ENCODE measurements around the gene PSMD1.

PSMD1 gene

DNA sequence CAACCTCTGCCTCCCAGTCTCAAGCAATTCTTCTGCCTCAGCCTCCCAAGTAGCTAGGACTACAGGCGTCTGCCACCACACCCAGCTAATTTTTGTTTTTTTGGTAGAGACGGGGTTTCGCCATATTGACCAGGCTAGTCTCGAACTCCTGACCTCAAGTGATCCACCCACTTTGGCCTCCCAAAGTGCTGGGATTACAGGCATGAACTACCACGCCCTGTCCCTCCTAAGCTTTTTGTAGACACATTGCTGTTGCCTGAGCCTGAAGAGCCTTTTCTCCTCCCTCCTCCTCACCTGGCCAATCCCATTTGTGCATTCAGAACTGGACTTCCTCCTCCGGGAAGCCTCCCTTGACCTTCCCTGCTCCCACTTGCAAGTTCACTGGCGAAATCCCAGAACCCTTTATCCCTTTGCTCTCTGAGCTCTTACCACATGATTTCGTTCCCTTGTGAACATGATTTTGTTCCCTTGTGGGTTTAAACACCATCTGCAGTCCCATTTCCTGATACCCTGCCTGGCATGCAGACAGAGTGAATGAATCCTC, 16.8 kb upstream of the PSMD1 start:
- TF ChIP-seq, protein P1, sequence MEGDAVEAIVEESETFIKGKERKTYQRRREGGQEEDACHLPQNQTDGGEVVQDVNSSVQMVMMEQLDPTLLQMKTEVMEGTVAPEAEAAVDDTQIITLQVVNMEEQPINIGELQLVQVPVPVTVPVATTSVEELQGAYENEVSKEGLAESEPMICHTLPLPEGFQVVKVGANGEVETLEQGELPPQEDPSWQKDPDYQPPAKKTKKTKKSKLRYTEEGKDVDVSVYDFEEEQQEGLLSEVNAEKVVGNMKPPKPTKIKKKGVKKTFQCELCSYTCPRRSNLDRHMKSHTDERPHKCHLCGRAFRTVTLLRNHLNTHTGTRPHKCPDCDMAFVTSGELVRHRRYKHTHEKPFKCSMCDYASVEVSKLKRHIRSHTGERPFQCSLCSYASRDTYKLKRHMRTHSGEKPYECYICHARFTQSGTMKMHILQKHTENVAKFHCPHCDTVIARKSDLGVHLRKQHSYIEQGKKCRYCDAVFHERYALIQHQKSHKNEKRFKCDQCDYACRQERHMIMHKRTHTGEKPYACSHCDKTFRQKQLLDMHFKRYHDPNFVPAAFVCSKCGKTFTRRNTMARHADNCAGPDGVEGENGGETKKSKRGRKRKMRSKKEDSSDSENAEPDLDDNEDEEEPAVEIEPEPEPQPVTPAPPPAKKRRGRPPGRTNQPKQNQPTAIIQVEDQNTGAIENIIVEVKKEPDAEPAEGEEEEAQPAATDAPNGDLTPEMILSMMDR (IDR thresholded peaks at IDR 0.05), result no peak
- H3K27ac ChIP-seq, result no peak overlapping the region
- no peak overlapping the region for H3K4me3 ChIP-seq
- DNase-seq (ENCODE audit: low spot score), result no peak

DNA sequence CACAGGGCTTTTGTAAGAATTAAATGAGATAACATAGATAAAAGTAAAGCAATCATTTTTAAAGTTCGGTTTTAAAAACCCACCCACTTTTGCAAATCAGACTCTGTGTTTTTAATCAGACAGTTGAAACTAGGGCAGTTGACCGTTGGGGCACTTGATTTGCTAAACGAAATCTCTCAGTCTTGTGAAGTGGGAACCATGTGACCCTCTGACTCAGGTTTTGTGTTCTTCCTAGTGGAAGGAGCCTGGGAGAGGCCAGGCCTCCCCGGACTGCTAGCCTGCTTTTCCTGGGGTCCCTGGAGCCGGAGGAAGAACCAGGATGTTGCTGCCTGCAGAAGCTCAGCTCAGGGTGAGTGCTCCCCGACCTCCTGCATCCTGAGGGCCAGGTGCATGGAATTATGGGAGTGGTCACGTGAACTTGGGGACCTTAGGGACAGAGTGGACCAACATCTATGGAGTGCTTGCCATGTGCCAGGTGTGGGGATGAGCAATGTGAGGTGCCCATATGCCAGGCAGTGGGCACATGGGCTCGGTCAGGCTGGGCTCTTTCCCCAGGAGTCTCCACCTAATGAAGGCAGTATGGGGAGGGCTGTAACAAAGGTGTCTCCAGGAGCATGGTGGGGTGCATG, 15.5 kb upstream of the PSMD1 start:
- TF ChIP-seq, protein P1 (IDR thresholded peaks at IDR 0.05), result no peak

DNA sequence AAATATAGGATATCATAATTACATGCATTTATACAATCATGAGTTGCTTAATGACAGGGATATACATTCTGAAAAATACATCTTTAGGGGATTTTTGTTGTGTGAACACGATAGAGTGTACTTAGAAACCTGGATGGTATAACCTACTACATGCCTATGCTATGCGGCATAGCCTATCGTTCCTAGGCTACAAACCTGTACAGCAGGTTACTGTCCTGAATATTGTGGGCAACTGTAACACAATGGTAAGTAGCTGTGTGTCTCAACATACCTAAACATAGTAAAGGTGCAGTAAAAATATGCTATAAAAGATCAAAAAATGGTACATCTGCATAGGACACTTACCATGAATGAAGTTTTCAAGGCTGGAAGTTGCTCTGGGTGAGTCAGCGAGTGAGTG, 12.9 kb upstream of the PSMD1 start:
- DNase-seq (ENCODE audit: low spot score), result no peak
- Histone ChIP-seq H3K27ac (no peak overlapping the region), H3K4me3 (no peak overlapping the region)
- TF ChIP-seq, protein P1 (IDR thresholded peaks at IDR 0.05), result no peak

More for the DNA sequence above, 15.5 kb upstream of the PSMD1 start:
- DNase-seq (ENCODE audit: low spot score), result no peak
- Histone ChIP-seq H3K4me3 (no peak overlapping the region), H3K27ac (no peak overlapping the region)

DNA sequence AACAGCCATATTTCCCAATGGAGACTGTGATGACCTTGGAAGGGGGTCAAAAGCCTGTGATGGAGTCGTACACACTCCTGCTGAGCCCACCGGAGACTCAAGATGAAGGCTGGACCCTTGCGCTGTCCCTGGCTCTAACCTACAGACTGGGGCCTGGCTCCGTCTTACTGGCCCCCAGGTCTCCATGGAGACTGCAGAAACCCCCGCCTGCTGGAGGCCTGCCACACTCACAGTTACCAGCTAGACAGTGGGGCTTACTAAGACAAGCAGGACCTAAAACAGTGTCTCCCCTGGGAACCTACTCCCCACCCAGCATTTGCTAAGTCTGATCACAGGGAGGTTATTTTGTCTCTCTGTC, 9.8 kb upstream of the PSMD1 start:
- no peak overlapping the region for H3K4me3 ChIP-seq
- TF ChIP-seq, protein P1 (IDR thresholded peaks at IDR 0.05), result no peak
- DNase-seq (ENCODE audit: low spot score), result no peak
- H3K27ac ChIP-seq, result no peak overlapping the region

DNA sequence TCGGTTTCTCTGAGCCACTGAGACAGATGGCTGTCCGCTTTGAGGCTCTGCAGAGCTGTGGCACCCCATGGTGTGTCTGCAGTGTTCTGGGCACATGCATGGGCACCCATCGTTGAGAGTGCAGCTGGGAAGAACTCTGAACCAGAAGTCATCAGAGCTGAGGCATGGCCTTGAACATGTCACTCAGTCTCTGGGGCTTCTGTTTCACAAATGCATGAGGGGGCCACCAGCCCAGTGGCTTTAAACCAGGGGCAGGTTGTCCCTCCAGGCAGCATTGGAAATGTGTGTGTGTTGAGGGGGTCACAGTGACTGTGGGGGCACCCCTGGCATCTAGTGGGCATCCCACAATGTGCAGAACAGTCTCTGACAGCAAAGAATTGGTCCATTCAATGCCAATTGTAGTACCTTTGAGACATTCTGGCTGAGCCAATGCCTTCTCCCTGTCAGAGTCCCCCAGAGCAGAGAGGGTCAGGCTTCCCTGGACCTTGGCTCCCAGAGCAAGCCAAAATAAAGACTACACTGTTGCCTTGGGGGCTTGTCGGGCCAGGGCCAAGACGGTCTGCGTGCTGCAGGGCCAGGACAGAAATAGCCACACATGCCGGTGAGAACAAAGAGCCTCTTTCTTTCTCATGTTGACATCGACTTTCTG, 9.3 kb upstream of the PSMD1 start:
- H3K27ac ChIP-seq, result no peak overlapping the region
- TF ChIP-seq, protein P1 (IDR thresholded peaks at IDR 0.05), result no peak
- no peak for DNase-seq (ENCODE audit: low spot score)
- H3K4me3 ChIP-seq, result no peak overlapping the region

DNA sequence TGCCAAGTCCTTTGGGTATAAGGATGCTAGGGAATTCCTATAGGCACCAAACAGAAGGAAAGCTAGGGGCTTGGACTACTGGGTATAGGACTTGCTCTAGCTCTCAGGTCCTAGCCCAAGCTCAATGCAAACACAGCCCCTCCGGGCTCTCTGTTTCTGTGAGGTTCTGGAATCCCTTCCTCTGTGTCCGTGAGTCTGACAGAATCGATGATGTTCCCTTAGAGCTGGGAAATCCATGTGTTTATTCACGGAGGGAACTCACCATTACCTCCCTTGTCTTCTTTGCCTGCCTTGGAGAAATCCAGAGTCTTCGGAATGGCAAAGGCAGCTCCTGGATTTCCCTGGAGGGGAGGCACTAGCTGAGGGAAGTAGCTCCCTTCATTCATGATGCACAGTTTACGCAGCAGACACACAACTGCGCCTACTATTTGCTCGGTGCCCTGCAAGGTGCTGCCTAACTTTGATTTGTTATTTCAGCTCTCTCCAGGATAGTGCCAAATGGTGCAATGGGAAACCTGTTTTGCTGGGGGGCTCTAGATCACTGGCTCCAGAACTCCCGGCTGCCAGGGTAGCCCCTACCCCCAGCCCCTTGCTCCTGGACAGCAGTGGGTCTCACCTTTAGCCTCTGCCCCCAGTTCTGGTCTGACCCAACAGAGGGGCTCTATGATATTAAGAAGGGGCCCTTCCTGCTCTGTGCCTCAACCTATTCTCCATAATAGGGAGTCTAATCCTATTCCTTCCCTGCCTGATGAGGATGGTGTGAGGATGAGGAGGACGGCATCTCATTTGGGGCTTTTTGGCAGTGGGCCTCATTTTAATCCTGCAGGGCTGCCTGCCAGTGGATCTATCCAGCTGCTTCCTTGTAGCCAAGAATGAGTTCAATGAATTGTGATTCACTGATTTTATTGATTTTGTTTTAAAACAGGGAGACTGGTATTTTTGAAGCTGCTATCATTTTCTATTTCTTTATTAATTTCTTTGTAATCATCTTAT, 8.4 kb upstream of the PSMD1 start:
- no peak overlapping the region for H3K27ac ChIP-seq
- H3K4me3 ChIP-seq, result no peak overlapping the region
- DNase-seq (ENCODE audit: low spot score), result no peak
- TF ChIP-seq, protein P1 (IDR thresholded peaks at IDR 0.05), result no peak
